ENCODE data around the gene SLC28A1.
"Not testable (repeated sequence)": the region's sequence is repeated elsewhere in the genome, so short reads cannot be mapped to it uniquely, and the experiment has no call there.

SLC28A1 gene

GRCh38 chr15:84862214-84862975 is 22.1 kb upstream of the SLC28A1 start:
- no peak for DNase-seq

GRCh38 chr15:84863565-84864443 is 20.7 kb upstream of the SLC28A1 start:
- peak; percentile 8 for DNase-seq

GRCh38 chr15:84864444-84864795 is 20.0 kb upstream of the SLC28A1 start:
- DNase-seq = no peak

DNA sequence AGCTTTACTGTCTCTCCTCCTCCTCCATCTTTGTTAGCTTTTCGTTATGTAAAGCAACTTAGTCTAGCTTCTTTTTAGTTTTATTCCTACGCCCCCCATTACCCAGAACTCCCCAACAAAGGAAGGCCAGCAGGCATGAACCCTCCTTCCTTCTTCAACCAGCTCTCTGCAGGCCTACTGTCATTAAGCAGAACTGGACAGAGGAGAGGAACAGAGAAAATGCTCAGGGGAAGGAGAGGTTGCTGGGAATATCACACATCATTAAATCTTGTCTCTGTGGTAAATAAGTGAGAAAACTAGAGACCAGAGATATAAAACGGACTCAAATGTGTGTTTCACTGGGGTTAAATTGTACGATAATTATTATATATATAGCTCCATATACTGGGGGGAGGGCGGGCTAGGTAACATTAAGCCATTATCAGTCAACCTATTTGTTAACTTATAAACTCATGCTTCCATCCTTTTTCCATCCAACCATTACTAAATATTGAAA is 19.3 kb upstream of the SLC28A1 start:
- DNase-seq = no peak

- DNase-seq = no peak
Observed at GRCh38 chr15:84868037-84868880, 16.2 kb upstream of the SLC28A1 start.

- no peak for DNase-seq
Observed at GRCh38 chr15:84869510-84869909, 15.0 kb upstream of the SLC28A1 start.

DNA sequence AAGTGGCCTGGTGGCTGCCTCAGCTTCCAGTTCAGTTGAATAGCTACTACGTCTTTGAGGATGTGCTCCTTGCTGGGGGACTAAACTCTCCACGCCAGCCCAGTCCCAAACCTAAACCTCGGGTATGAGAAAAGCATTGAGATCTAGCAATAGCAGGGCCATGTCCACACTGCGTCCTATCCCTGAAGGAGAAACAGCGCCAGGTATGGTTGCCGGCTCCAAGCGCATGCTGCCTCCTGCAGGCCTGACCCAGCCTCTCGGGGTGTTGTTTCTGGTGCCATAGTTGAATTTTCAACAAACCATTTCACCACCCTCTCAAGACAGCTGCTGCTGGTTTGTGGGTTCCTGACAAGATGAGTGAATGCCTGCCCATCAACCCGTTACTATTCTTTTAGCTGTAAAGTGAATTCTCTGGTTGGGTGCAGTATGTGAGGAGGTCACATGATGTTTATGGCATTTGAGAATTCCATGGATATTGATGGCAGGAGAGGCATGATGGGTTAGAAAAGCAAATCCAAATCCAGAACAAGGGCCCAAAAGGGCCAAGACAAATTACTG is 13.0 kb upstream of the SLC28A1 start:
- DNase-seq = no peak

GRCh38 chr15:84872009-84872910 is 12.2 kb upstream of the SLC28A1 start:
- DNase-seq = no peak

DNA sequence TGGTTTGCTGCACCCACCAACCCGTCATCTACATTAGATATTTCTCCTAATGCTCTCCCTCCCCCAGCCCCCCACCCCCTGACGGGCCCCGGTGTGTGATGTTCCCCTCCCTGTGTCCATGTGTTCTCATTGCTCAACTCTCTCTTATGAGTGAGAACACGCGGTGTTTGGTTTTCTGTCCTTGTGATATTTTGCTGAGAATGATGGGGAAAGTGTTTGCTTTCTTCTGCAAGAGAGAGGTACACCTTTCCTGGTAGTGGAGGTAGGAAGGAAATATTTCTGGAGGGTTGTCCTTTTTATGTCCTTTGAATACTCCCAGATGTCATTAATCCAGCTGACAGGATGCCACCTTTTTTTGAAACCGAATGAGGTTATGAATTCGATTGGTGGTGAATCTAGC is 10.5 kb upstream of the SLC28A1 start:
- no peak for DNase-seq

DNA sequence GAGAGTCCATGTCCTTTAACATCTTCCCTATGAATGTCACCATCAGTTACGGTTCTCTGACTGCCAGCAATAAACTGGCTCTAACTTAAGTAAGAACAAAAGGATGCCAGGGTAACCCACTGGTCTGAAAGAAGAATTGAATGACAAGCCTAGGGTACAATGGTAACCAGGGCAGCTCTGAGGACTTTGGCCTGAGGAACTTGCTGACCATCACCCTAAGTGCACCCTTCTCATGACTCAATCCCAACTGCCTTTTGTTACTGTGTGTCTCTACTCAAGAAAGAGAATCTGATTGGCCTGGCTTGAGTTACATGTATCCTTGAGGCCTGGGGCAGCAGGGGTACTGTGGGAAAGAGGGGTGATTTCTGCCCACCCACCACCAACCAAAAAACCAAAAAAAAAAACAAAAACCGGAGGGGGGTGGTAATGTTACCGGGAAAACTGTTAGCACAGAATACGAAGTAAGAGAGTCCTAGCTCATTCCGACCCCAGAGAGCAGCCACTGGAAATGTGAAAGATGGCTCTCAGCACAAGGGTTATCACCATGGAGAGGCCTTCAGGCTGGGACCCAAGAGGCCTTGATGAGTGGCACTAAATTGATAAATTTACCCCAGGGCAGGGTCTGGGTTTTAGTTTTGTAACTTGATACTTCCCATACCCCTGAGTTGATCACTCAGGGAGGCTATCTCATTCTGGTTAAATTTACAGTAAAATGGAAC is 9.3 kb upstream of the SLC28A1 start:
- DNase-seq = no peak

DNA sequence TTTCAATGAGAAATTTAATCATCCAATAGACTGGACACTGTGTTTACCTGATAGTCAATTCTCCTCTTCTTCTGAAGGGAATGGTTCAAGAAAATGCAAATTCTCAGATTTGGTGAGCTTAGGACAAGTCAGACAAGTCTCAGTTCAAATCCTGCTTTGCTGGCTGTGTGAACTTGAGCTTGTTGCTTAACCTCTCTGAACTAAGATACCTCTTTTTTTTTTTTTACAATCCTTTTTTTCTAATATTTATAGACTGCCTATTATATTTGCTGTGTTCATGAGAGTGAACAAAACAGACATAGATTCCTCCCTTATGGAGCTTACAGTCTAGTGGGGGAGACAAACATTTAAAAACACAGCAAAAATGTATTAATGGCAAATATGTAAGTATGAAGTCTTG is 8.2 kb upstream of the SLC28A1 start:
- DNase-seq = no peak

- DNase-seq = not testable (repeated sequence)
Observed at GRCh38 chr15:84877701-84878100, 6.8 kb upstream of the SLC28A1 start.

GRCh38 chr15:84878504-84878903 is 6.0 kb upstream of the SLC28A1 start:
- DNase-seq = peak; percentile 34

DNA sequence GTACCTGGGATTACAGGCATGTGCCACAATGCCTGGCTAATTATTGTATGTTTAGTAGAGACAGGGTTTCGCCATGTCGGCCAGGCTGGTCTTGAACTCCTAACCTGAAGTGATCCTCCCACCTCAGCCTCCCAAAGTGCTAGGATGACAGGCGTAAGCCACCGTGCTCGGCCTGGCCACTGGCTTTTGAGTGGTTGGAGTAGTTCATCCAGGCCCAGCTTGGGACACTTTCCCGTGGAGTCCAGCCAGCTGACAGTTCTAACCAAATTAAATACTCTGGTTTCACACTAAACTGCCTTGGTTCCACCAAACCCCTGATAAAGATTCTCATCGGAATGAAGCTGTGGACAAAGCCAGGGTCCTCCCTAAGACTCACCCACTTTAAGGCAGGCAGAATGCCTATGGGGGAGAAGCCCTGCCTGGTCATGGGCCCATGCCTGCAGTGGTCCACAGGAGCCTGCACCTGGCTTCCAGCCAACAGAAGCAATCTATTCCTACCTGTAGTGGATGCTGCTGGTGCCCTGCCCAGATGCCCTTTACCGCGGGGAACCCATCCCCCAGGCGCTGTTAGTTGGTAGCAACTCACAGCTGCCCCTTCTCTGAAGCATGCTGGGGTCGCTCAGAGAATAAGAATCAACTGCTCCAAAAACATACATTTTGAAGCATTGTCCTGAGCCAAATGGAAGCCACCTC is 5.2 kb upstream of the SLC28A1 start:
- DNase-seq = no peak

DNA sequence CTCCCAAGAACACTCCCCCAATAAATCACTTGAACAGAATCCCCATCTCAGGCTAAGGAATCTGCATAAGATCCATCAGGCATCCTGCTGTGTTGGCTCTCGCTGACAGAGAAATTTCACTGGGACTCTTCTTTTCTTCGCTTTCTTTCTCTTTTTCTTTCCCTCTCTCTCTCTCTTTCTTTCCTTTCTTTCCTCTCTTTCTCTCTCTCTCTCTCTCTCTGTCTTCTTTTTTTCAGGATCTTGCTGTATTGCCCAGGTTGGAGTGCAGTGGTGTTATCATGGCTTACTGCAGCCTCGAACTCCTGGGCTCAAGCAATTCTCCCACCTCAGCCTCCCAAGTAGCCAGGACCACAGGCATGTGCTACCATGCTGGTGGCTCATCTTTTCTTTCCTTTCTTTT is 4.5 kb upstream of the SLC28A1 start:
- DNase-seq = no peak

- DNase-seq = no peak
Observed at GRCh38 chr15:84880822-84881519, 3.5 kb upstream of the SLC28A1 start.

GRCh38 chr15:84881520-84881830 is 3.0 kb upstream of the SLC28A1 start:
- no peak for DNase-seq

- no peak for DNase-seq
Observed at GRCh38 chr15:84883466-84883865, 996 bp upstream of the SLC28A1 start.

DNA sequence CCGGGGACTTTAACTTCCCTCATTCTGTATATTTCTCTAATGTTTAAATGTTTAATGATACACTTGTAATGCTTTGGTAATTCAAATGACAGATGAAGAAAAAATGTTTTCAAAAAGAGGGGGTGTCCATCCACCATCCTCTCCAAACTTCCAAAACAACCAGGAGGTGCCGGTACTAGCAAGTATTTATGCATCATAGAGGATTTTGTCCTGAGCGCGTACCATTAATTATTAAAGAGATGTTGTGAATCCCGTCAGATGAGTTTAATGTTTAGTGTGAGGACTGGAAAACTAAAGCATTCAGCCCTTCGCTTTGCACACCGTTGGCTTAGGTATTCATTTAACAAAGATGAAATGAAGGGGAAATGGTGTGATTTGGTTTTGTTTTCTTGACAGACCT is 1.3 kb downstream of the SLC28A1 start:
- no peak for DNase-seq

All from fibroblast of skin of right quadriceps (primary cell).